ENCODE data around the gene PCDHA9.

The PCDHA9 gene

GRCh38 chr5:140855772-140856674 lies 7.8 kb downstream of the PCDHA9 start, which contains the start of gene PCDHA10:
PCDHA10 (plus strand) TSS chr5:140855897; CDS start chr5:140856049, 152 bp downstream.
- no peak within 1 kb of the TSS for H3K4me3 ChIP-seq (ENCODE audit: low read depth, low read length)

GRCh38 chr5:140857177-140857986 lies 9.2 kb downstream of the PCDHA9 start:
- H3K4me3 ChIP-seq (ENCODE audit: low read depth, low read length): no peak overlapping the region
- TF ChIP-seq CTCF (IDR thresholded peaks at IDR 0.05; ENCODE audit: borderline replicate concordance, insufficient read depth, low read depth, low read length): no peak

More at GRCh38 chr5:140855772-140856674, 7.8 kb downstream of the PCDHA9 start, which contains the start of gene PCDHA10:
- no peak for TF ChIP-seq CTCF (IDR thresholded peaks at IDR 0.05; ENCODE audit: borderline replicate concordance, insufficient read depth, low read depth, low read length)

GRCh38 chr5:140857987-140858240 lies 9.7 kb downstream of the PCDHA9 start:
- H3K4me3 ChIP-seq (ENCODE audit: low read depth, low read length): no peak overlapping the region
- no peak for TF ChIP-seq CTCF (IDR thresholded peaks at IDR 0.05; ENCODE audit: borderline replicate concordance, insufficient read depth, low read depth, low read length)

- no peak overlapping the region for H3K4me3 ChIP-seq (ENCODE audit: low read depth, low read length)
- no peak for TF ChIP-seq CTCF (IDR thresholded peaks at IDR 0.05; ENCODE audit: borderline replicate concordance, insufficient read depth, low read depth, low read length)
These were observed 14.5 kb downstream of the PCDHA9 start for GRCh38 chr5:140862441-140863295.

- H3K4me3 ChIP-seq (ENCODE audit: low read depth, low read length): no peak within 1 kb of the TSS
These were observed 20.8 kb downstream of the PCDHA9 start, which contains the start of gene PCDHA11 for GRCh38 chr5:140868721-140869554. PCDHA11 (plus strand) TSS chr5:140868957; CDS start chr5:140869104, 147 bp downstream.

More at GRCh38 chr5:140868721-140869554, 20.8 kb downstream of the PCDHA9 start, which contains the start of gene PCDHA11:
- TF ChIP-seq CTCF (IDR thresholded peaks at IDR 0.05; ENCODE audit: borderline replicate concordance, insufficient read depth, low read depth, low read length): no peak
